H1 (cell line): Measurements from ENCODE around the gene BARX2. TPM values are rescaled to one million over a fixed set of nuclear protein-coding genes. Genes with fewer than 3 reads are reported as not detected.

ENCODE experiments used
- E2F6 ChIP-seq: IDR thresholded peaks from 2 replicates; pipeline ENCODE4 v1.6.1; 2012; ENCODE audit warnings: inconsistent platforms
- POU5F1 ChIP-seq: IDR thresholded peaks from 2 replicates; pipeline ENCODE4 v1.6.1; 2011; ENCODE audit warnings: low read depth, mild to moderate bottlenecking, low read length, moderate library complexity
- RNF2 ChIP-seq: fragments of 200-900, 300-1000 bp; sonication (generic); IDR thresholded peaks from 2 replicates; pipeline ENCODE4 v1.7.1; 2016; ENCODE audit warnings: borderline replicate concordance, low read depth, mild to moderate bottlenecking, antibody characterized with exemption, low read length; ENCODE audit not compliant: poor library complexity, severe bottlenecking; ENCODE audit errors: missing control alignments
- SUZ12 ChIP-seq: fragments of 200-600 bp; sonication (generic); IDR thresholded peaks from 2 replicates; pipeline ENCODE4 v1.6.1; 2012; ENCODE audit warnings: mild to moderate bottlenecking, inconsistent platforms, low read length, moderate library complexity, mixed read lengths
- polyA plus RNA-seq, 7 experiments: library from polyadenylated mRNA; depleted of rRNA in 3 of 7; stranded (reverse) in 5 of 7; unstranded in 2 of 7; fragments of >200 nt in 5 of 7; fragments of 200-250 nt in 2 of 7; gene quantifications; 1 replicate in 5 of 7; 2 replicates in 1 of 7; 4 replicates in 1 of 7; pipeline versions ENCODE4 v1.2.1 to v1.2.3, GENCODE V29; 2011 to 2013; ENCODE audit warnings: missing spikeins in 2 of 7, mixed read lengths in 2 of 7
- total RNA-seq: library from RNA; stranded (reverse); fragmentation: NEBNext Ultra II Directional; extraction: Animal tissue kit (Norgen Biotek cat#: 25700); gene quantifications from 2 replicates; pipeline ENCODE4 v1.2.1, GENCODE V29; 2021
- TF ChIP-seq, protein P1 (sequence below): fragments of 300-600 bp; sonication (generic); IDR thresholded peaks from 2 replicates; pipeline ENCODE4 v1.7.1; 2012; ENCODE audit warnings: low read length, moderate library complexity, mild to moderate bottlenecking, inconsistent platforms; ENCODE audit not compliant: insufficient replicate concordance
- TF ChIP-seq, protein P2 (sequence below), 3 experiments: IDR thresholded peaks; 1 replicate in 2 of 3; 2 replicates in 1 of 3; pipeline versions ENCODE4 v1.5.1 to v1.6.1; 2011; ENCODE audit warnings: low read length in 3 of 3, mild to moderate bottlenecking in 3 of 3, inconsistent platforms in 2 of 3, low read depth in 1 of 3, moderate library complexity in 1 of 3; ENCODE audit not compliant: insufficient read depth in 1 of 3; ENCODE audit errors: control extremely low read depth in 1 of 3

BARX2 gene
- total and polyA plus RNA-seq, 2 of the 8 experiments (the other 6 are each of a cell fraction or from before 2014, with no cell fraction given), result not detected

DNA sequence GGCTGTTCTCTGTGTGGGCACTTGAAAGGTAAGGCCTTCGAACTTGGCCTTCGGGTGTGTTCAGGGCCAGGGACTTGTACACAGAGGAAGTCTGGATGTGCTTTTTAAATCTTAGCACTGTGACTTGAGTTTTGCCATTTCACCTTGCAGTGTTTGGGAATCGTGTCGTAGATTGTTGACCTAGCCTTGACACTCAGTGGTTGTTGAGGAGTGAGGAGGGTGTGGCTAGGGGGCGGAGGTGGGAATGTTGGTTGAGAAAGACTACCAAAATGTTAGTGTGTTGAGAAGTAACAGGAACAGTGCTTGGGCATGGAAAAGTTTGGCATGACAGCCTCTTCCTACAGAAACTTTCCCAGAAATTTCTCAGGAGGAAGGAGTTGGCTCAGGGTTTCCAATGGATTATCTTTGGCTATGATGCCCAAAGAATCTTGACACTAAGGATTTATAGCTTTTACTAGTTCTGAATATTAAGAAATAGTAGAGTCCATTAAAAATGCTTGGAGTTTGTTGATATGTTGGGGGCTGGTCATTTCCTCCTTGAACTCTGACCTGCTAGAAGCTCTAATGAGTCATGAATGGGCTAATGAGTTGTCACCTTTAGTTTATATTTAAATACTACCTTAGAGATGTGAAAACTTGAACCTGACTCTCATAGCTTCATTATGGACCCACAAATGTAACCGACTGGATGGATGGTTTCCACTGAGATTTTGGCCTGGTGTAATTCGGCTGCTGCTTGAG lies 40.6 kb downstream of the BARX2 start (continued):
- TF ChIP-seq, protein P1, sequence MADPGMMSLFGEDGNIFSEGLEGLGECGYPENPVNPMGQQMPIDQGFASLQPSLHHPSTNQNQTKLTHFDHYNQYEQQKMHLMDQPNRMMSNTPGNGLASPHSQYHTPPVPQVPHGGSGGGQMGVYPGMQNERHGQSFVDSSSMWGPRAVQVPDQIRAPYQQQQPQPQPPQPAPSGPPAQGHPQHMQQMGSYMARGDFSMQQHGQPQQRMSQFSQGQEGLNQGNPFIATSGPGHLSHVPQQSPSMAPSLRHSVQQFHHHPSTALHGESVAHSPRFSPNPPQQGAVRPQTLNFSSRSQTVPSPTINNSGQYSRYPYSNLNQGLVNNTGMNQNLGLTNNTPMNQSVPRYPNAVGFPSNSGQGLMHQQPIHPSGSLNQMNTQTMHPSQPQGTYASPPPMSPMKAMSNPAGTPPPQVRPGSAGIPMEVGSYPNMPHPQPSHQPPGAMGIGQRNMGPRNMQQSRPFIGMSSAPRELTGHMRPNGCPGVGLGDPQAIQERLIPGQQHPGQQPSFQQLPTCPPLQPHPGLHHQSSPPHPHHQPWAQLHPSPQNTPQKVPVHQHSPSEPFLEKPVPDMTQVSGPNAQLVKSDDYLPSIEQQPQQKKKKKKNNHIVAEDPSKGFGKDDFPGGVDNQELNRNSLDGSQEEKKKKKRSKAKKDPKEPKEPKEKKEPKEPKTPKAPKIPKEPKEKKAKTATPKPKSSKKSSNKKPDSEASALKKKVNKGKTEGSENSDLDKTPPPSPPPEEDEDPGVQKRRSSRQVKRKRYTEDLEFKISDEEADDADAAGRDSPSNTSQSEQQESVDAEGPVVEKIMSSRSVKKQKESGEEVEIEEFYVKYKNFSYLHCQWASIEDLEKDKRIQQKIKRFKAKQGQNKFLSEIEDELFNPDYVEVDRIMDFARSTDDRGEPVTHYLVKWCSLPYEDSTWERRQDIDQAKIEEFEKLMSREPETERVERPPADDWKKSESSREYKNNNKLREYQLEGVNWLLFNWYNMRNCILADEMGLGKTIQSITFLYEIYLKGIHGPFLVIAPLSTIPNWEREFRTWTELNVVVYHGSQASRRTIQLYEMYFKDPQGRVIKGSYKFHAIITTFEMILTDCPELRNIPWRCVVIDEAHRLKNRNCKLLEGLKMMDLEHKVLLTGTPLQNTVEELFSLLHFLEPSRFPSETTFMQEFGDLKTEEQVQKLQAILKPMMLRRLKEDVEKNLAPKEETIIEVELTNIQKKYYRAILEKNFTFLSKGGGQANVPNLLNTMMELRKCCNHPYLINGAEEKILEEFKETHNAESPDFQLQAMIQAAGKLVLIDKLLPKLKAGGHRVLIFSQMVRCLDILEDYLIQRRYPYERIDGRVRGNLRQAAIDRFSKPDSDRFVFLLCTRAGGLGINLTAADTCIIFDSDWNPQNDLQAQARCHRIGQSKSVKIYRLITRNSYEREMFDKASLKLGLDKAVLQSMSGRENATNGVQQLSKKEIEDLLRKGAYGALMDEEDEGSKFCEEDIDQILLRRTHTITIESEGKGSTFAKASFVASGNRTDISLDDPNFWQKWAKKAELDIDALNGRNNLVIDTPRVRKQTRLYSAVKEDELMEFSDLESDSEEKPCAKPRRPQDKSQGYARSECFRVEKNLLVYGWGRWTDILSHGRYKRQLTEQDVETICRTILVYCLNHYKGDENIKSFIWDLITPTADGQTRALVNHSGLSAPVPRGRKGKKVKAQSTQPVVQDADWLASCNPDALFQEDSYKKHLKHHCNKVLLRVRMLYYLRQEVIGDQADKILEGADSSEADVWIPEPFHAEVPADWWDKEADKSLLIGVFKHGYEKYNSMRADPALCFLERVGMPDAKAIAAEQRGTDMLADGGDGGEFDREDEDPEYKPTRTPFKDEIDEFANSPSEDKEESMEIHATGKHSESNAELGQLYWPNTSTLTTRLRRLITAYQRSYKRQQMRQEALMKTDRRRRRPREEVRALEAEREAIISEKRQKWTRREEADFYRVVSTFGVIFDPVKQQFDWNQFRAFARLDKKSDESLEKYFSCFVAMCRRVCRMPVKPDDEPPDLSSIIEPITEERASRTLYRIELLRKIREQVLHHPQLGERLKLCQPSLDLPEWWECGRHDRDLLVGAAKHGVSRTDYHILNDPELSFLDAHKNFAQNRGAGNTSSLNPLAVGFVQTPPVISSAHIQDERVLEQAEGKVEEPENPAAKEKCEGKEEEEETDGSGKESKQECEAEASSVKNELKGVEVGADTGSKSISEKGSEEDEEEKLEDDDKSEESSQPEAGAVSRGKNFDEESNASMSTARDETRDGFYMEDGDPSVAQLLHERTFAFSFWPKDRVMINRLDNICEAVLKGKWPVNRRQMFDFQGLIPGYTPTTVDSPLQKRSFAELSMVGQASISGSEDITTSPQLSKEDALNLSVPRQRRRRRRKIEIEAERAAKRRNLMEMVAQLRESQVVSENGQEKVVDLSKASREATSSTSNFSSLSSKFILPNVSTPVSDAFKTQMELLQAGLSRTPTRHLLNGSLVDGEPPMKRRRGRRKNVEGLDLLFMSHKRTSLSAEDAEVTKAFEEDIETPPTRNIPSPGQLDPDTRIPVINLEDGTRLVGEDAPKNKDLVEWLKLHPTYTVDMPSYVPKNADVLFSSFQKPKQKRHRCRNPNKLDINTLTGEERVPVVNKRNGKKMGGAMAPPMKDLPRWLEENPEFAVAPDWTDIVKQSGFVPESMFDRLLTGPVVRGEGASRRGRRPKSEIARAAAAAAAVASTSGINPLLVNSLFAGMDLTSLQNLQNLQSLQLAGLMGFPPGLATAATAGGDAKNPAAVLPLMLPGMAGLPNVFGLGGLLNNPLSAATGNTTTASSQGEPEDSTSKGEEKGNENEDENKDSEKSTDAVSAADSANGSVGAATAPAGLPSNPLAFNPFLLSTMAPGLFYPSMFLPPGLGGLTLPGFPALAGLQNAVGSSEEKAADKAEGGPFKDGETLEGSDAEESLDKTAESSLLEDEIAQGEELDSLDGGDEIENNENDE, result no peak
- TF ChIP-seq RNF2, result no peak
- TF ChIP-seq SUZ12, result no peak
- TF ChIP-seq POU5F1, result no peak
- TF ChIP-seq, protein P2, sequence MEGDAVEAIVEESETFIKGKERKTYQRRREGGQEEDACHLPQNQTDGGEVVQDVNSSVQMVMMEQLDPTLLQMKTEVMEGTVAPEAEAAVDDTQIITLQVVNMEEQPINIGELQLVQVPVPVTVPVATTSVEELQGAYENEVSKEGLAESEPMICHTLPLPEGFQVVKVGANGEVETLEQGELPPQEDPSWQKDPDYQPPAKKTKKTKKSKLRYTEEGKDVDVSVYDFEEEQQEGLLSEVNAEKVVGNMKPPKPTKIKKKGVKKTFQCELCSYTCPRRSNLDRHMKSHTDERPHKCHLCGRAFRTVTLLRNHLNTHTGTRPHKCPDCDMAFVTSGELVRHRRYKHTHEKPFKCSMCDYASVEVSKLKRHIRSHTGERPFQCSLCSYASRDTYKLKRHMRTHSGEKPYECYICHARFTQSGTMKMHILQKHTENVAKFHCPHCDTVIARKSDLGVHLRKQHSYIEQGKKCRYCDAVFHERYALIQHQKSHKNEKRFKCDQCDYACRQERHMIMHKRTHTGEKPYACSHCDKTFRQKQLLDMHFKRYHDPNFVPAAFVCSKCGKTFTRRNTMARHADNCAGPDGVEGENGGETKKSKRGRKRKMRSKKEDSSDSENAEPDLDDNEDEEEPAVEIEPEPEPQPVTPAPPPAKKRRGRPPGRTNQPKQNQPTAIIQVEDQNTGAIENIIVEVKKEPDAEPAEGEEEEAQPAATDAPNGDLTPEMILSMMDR (IDR thresholded peaks at IDR 0.05; ENCODE audit: control extremely low read depth in 1 of 3, insufficient read depth in 1 of 3, low read depth in 1 of 3, low read length in 3 of 3), result no peak
- no peak for TF ChIP-seq E2F6
